ENCODE measurements around the gene VGF. TPM values are rescaled to one million over a fixed set of nuclear protein-coding genes. Genes with fewer than 3 reads are reported as not detected.

VGF gene
- total RNA-seq, 1 donor from 2014 or later: 8.4 TPM

- TF ChIP-seq, protein P1, sequence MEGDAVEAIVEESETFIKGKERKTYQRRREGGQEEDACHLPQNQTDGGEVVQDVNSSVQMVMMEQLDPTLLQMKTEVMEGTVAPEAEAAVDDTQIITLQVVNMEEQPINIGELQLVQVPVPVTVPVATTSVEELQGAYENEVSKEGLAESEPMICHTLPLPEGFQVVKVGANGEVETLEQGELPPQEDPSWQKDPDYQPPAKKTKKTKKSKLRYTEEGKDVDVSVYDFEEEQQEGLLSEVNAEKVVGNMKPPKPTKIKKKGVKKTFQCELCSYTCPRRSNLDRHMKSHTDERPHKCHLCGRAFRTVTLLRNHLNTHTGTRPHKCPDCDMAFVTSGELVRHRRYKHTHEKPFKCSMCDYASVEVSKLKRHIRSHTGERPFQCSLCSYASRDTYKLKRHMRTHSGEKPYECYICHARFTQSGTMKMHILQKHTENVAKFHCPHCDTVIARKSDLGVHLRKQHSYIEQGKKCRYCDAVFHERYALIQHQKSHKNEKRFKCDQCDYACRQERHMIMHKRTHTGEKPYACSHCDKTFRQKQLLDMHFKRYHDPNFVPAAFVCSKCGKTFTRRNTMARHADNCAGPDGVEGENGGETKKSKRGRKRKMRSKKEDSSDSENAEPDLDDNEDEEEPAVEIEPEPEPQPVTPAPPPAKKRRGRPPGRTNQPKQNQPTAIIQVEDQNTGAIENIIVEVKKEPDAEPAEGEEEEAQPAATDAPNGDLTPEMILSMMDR (IDR thresholded peaks at IDR 0.05; ENCODE audit: partially characterized antibody, unreplicated experiment): no peak
- DNase-seq: no peak
- Mint-ChIP-seq H3K36me3 (ENCODE audit: unreplicated experiment) (no peaks in the 10 kb centered on the region), H3K4me3 (ENCODE audit: unreplicated experiment) (no peak overlapping the region), H3K27me3 (ENCODE audit: unreplicated experiment) (peaks cover 2% of the 10 kb centered on the region), H3K4me1 (ENCODE audit: low read depth, unreplicated experiment) (no peaks in the 10 kb centered on the region), H3K9me3 (ENCODE audit: unreplicated experiment) (peaks cover 5% of the 10 kb centered on the region), H3K27ac (ENCODE audit: unreplicated experiment) (no peak overlapping the region)
Observed at GRCh38 chr7:101185258-101185839, 20.0 kb upstream of the VGF start.

GRCh38 chr7:101180130-101180755 lies 14.9 kb upstream of the VGF start, which contains the start of gene NAT16:
NAT16 (minus strand) TSS chr7:101180293; CDS start chr7:101174807, 5,486 bp downstream.
- TF ChIP-seq, protein P1 (IDR thresholded peaks at IDR 0.05; ENCODE audit: partially characterized antibody, unreplicated experiment): no peak
- peak within 1 kb of the TSS; percentile 90 for H3K4me3 Mint-ChIP-seq (ENCODE audit: unreplicated experiment)
- peaks cover 23% of the 10 kb centered on the region for H3K27me3 Mint-ChIP-seq (ENCODE audit: unreplicated experiment)
- no peaks in the 10 kb centered on the region for H3K4me1 Mint-ChIP-seq (ENCODE audit: low read depth, unreplicated experiment)
- H3K9me3 Mint-ChIP-seq (ENCODE audit: unreplicated experiment): peaks cover 3% of the 10 kb centered on the region
- H3K36me3 Mint-ChIP-seq (ENCODE audit: unreplicated experiment): peaks cover 2% of the 10 kb centered on the region
- peak within 1 kb of the TSS; percentile 88 for H3K27ac Mint-ChIP-seq (ENCODE audit: unreplicated experiment)
- DNase-seq: peak; percentile 55

- H3K36me3 Mint-ChIP-seq (ENCODE audit: unreplicated experiment): peaks cover 6% of the 10 kb centered on the region
- TF ChIP-seq, protein P1 (IDR thresholded peaks at IDR 0.05; ENCODE audit: partially characterized antibody, unreplicated experiment): no peak
- H3K4me1 Mint-ChIP-seq (ENCODE audit: low read depth, unreplicated experiment): no peaks in the 10 kb centered on the region
- DNase-seq: peak; percentile 44
- H3K4me3 Mint-ChIP-seq (ENCODE audit: unreplicated experiment): peak overlapping the region; percentile 90
- no peak overlapping the region for H3K27ac Mint-ChIP-seq (ENCODE audit: unreplicated experiment)
- H3K9me3 Mint-ChIP-seq (ENCODE audit: unreplicated experiment): peaks cover 4% of the 10 kb centered on the region
- peaks cover 26% of the 10 kb centered on the region for H3K27me3 Mint-ChIP-seq (ENCODE audit: unreplicated experiment)
Observed at GRCh38 chr7:101179713-101180112, 14.3 kb upstream of the VGF start.

- no peaks in the 10 kb centered on the region for H3K4me1 Mint-ChIP-seq (ENCODE audit: low read depth, unreplicated experiment)
- H3K4me3 Mint-ChIP-seq (ENCODE audit: unreplicated experiment): peak overlapping the region; percentile 90
- peaks cover 6% of the 10 kb centered on the region for H3K36me3 Mint-ChIP-seq (ENCODE audit: unreplicated experiment)
- H3K27ac Mint-ChIP-seq (ENCODE audit: unreplicated experiment): peak overlapping the region; percentile 88
- peak; percentile 50 for DNase-seq
- H3K27me3 Mint-ChIP-seq (ENCODE audit: unreplicated experiment): peaks cover 27% of the 10 kb centered on the region
- H3K9me3 Mint-ChIP-seq (ENCODE audit: unreplicated experiment): peaks cover 4% of the 10 kb centered on the region
- TF ChIP-seq, protein P1 (IDR thresholded peaks at IDR 0.05; ENCODE audit: partially characterized antibody, unreplicated experiment): no peak
Observed at GRCh38 chr7:101179117-101179516, 13.7 kb upstream of the VGF start.

DNA sequence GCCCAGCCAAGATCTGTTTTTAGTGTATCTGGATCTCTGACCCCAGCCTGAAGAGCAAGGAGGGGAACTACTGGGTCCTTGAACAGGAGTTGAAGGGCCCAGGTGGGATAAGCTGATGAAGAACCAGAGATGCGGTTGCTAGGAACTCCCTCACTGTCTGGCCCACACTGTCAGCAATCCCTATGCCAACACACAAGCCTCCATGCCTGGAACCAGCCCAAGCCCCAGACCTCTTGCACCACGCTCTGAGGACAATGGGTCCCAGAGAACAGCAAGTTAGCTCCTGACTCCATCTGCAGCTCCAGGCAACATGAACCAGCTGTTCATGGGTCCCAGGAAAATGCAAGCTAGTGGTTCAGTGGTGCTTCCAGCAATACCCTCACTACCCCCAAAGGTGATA lies 12.3 kb upstream of the VGF start:
- Mint-ChIP-seq H3K36me3 (ENCODE audit: unreplicated experiment) (peaks cover 6% of the 10 kb centered on the region), H3K4me1 (ENCODE audit: low read depth, unreplicated experiment) (no peaks in the 10 kb centered on the region), H3K4me3 (ENCODE audit: unreplicated experiment) (no peak overlapping the region), H3K27ac (ENCODE audit: unreplicated experiment) (no peak overlapping the region), H3K27me3 (ENCODE audit: unreplicated experiment) (peaks cover 35% of the 10 kb centered on the region), H3K9me3 (ENCODE audit: unreplicated experiment) (peaks cover 6% of the 10 kb centered on the region)
- no peak for DNase-seq
- TF ChIP-seq, protein P1 (IDR thresholded peaks at IDR 0.05; ENCODE audit: partially characterized antibody, unreplicated experiment): no peak
